ENCODE data around the gene TRAK2.
"Not testable (repeated sequence)": the region's sequence is repeated elsewhere in the genome, so short reads cannot be mapped to it uniquely, and the experiment has no call there.

The TRAK2 gene

DNA sequence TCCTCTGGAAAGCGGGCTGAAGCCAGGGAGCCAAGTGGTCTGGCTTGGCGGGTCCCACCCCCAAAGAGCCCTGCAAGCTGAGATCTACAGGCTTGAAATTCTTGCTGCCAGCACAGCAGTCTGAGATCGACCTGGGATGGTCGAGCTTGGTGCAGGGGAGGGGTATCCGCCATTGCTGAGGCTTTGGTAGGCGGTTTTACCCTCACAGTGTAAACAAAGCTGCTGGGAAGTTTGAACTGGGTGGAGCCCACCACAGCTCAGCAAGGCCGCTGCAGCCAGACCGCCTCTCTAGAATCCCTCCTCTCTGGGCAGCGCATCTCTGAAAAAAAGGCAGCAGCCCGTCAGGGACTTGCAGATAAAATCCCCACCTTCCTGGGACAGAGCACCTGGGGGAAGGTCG is 81.5 kb downstream of the TRAK2 start:
- no peak overlapping the region for H3K27ac ChIP-seq
- TF ChIP-seq ZFX (IDR thresholded peaks at IDR 0.05; ENCODE audit: borderline replicate concordance): no peak
- no peak for TF ChIP-seq CTCF (IDR thresholded peaks at IDR 0.05)

- H3K27ac ChIP-seq: not testable (repeated sequence)
These were observed 81.9 kb downstream of the TRAK2 start for GRCh38 chr2:201369318-201369717.

- no peak overlapping the region for H3K27ac ChIP-seq
These were observed 85.1 kb downstream of the TRAK2 start for GRCh38 chr2:201366146-201366545.

DNA sequence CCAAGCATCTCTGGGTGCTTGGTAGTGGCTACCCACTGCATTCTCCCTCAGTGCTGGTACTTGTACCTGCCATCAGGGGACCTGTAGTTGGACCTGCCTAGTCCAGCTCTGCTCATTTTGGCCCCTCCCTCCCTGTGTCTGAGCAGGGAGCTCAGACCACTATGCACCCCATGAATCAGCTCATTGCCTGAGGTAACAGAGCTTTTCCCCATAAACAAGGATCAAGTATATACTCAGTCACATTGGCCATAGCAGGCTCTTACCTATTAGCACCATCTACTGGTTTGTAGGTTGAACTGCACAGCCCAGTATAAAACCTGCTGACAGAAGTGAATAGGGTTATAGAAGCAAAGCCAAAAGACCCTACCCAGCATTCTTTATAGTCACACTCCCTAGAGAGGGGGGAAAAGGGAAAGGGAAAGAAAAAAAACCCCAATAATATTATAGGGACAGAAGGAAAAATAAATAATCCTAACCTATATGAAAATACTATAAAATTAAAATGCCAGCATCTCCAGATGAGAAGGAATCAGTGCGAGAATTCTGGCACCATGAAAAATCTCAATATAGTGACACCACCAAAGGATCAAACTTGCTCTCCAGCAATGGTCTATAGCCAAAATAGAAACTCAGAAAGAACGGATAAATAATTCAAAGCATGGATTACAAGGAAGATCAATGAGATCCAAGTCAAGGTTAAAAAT is 87.2 kb downstream of the TRAK2 start:
- TF ChIP-seq ZFX (IDR thresholded peaks at IDR 0.05; ENCODE audit: borderline replicate concordance) (no peak), CTCF (IDR thresholded peaks at IDR 0.05) (peak; percentile 90)
- H3K27ac ChIP-seq: no peak overlapping the region

More at GRCh38 chr2:201366146-201366545, 85.1 kb downstream of the TRAK2 start:
- TF ChIP-seq ZFX (IDR thresholded peaks at IDR 0.05; ENCODE audit: borderline replicate concordance) (no peak), CTCF (IDR thresholded peaks at IDR 0.05) (no peak)

- TF ChIP-seq ZFX (IDR thresholded peaks at IDR 0.05; ENCODE audit: borderline replicate concordance) (no peak), CTCF (IDR thresholded peaks at IDR 0.05) (no peak)
- H3K27ac ChIP-seq: no peak overlapping the region
These were observed 88.9 kb downstream of the TRAK2 start for GRCh38 chr2:201362396-201362795.

- no peak overlapping the region for H3K27ac ChIP-seq
- no peak for TF ChIP-seq CTCF (IDR thresholded peaks at IDR 0.05)
- TF ChIP-seq ZFX (IDR thresholded peaks at IDR 0.05; ENCODE audit: borderline replicate concordance): no peak
These were observed 90.1 kb downstream of the TRAK2 start for GRCh38 chr2:201361078-201361733.

DNA sequence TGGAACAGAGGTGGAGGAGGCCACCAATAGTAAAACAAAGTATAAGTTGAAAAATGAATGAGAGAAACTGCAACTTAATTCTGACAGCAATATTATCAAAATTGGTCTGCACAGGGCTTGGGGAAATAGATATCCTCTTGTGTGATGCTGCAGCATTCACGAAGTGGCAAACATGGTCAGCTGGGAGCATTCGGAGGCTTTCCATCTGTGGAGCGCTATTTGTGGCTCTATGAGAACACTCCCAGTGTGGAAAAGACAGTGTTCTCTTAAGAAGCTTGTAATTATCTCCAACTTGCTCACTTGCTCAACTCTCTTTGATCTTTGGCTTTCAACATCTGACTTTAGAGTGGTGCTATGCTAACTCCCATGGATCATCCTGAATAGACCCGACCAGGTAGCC is 91.0 kb downstream of the TRAK2 start:
- H3K27ac ChIP-seq: no peak overlapping the region
- TF ChIP-seq CTCF (IDR thresholded peaks at IDR 0.05) (no peak), ZFX (IDR thresholded peaks at IDR 0.05; ENCODE audit: borderline replicate concordance) (no peak)

Data from 22Rv1 (cell line).